Spleen (tissue), 11 donors: Measurements from ENCODE around the gene CTXN1. TPM values are rescaled to one million over a fixed set of nuclear protein-coding genes. Genes with fewer than 3 reads are reported as not detected.
"Not testable (repeated sequence)": the region's sequence is repeated elsewhere in the genome, so short reads cannot be mapped to it uniquely, and the experiment has no call there.

Source experiments
- DNase-seq: peaks from one replicate; pipeline ENCODE4 v3.0.0-alpha.2; 2020
- H3K27ac ChIP-seq, 8 donors: fragments of 200-600 bp; sonication (generic) in 7 of 8; 1 replicate in 4 of 8; 2 replicates in 4 of 8; pipeline versions ENCODE4 v1.5.0 to v1.8.0; 2016 to 2021; ENCODE audit warnings: inconsistent platforms in 4 of 8, mild to moderate bottlenecking in 4 of 8, moderate library complexity in 1 of 8
- H3K27me3 ChIP-seq, 7 donors: fragments of 200-600 bp; sonication (generic) in 6 of 7; replicated peaks in 1 of 7; 1 replicate in 4 of 7; 2 replicates in 3 of 7; pipeline versions ENCODE4 v1.5.0 to v1.8.0; 2016 to 2021; ENCODE audit warnings: inconsistent platforms in 3 of 7, mild to moderate bottlenecking in 1 of 7
- H3K36me3 ChIP-seq, 6 donors: fragments of 200-600 bp; sonication (generic) in 5 of 6; 1 replicate in 4 of 6; 2 replicates in 2 of 6; pipeline versions ENCODE4 v1.5.0 to v1.8.0; 2016 to 2021; ENCODE audit warnings: inconsistent platforms in 2 of 6
- H3K4me1 ChIP-seq, 6 donors: fragments of 200-600 bp; sonication (generic) in 5 of 6; 1 replicate in 3 of 6; 2 replicates in 3 of 6; pipeline versions ENCODE4 v1.5.0 to v1.8.0; 2016 to 2021; ENCODE audit warnings: inconsistent platforms in 3 of 6
- H3K4me3 ChIP-seq, 8 donors: fragments of 200-600 bp; sonication (generic) in 7 of 8; 1 replicate in 4 of 8; 2 replicates in 4 of 8; pipeline versions ENCODE4 v1.5.0 to v1.8.0; 2016 to 2021; ENCODE audit warnings: inconsistent platforms in 4 of 8, mild to moderate bottlenecking in 4 of 8, moderate library complexity in 2 of 8
- H3K9me3 ChIP-seq, 8 donors: fragments of 200-600 bp; sonication (generic) in 7 of 8; 1 replicate in 4 of 8; 2 replicates in 4 of 8; pipeline versions ENCODE4 v1.5.0 to v1.8.0; 2016 to 2021; ENCODE audit warnings: inconsistent platforms in 4 of 8
- CTCF ChIP-seq, 11 experiments: fragments of 200-600 bp in 7 of 11; fragments of 450-650 bp in 4 of 11; sonication (generic) in 4 of 11; IDR thresholded peaks in 8 of 11; conservative IDR thresholded peaks in 3 of 11; 1 replicate in 7 of 11; 2 replicates in 4 of 11; pipeline versions ENCODE4 v1.4.0 to v1.8.0; 2016 to 2021; ENCODE audit warnings: antibody characterized with exemption in 11 of 11, inconsistent platforms in 4 of 11, mild to moderate bottlenecking in 1 of 11
- POLR2A ChIP-seq, 3 donors: fragments of 450-650 bp; IDR thresholded peaks; one replicate each; pipeline ENCODE4 v1.5.1; 2017; ENCODE audit warnings: antibody characterized with exemption in 3 of 3, mild to moderate bottlenecking in 1 of 3
- POLR2AphosphoS5 ChIP-seq, 3 donors: sonication (generic); formaldehyde crosslinking; IDR thresholded peaks; one replicate each; pipeline ENCODE4 v1.5.1; 2017; ENCODE audit warnings: antibody characterized with exemption in 3 of 3
- WGBS, 5 donors: extraction: QIAGEN DNeasy Blood & Tissue Kit in 3 of 5; methylation state at CpG; one replicate each; pipeline versions ENCODE4 v1.1.5 to v1.1.7; 2013 to 2018; 5-methylcytosine and 5-hydroxymethylcytosine counted together
- intact Hi-C: fragments of 100-400 bp; cut with DNase I; formaldehyde crosslinking; loops from one replicate; pipeline ENCODE4 v1.15.0; 2023; ENCODE audit warnings: low total_unique reads
- polyA plus RNA-seq, 3 donors: library from polyadenylated mRNA; stranded (reverse); fragments of 200-250 nt; gene quantifications; one replicate each; pipeline ENCODE4 v1.2.1, GENCODE V29; 2013
- total RNA-seq, 7 donors: library from RNA; depleted of rRNA in 3 of 7; stranded (reverse); fragments of >200 nt in 3 of 7; fragmentation: NEBNext Ultra II Directional in 4 of 7; extraction: Animal tissue kit (Norgen Biotek cat#: 25700) in 4 of 7; gene quantifications; one replicate each; pipeline versions ENCODE4 v1.1.0 to v1.2.1, GENCODE V29; 2016 to 2021
- donor health status: healthy with polysubstance abuse.
- donor health status: DM: no; HTN: no; CAD: no; lungs with moderate emphysema.
- donor health status: DM: no; HTN: no; CAD: no.
- donor health status: Bipolar disorder and iron deficiency.
- donor health status: healthy.
- donor health status: DM: no; HTN: no; CAD: no.
- donor health status: DM: yes; HTN: yes; CAD: no.

CTXN1 gene
- total and polyA plus RNA-seq, 10 donors: 0.11 to 4.4 (median 2.0) TPM

- Histone ChIP-seq H3K27ac (no peak overlapping the region), H3K4me1 (peaks cover 0 to 7% (median 0%) of the 10 kb centered on the region in 6 donors), H3K9me3 (no peaks in the 10 kb centered on the region), H3K36me3 (peaks cover 5 to 94% (median 71%) of the 10 kb centered on the region in 6 donors), H3K4me3 (no peak overlapping the region), H3K27me3 (no peaks in the 10 kb centered on the region)
- intact Hi-C loops: no loop called here
- TF ChIP-seq CTCF (IDR thresholded peaks at IDR 0.05 in 8 of 11, conservative IDR thresholded peaks at IDR 0.05 in 3 of 11) (no peak), POLR2AphosphoS5 (IDR thresholded peaks at IDR 0.05) (peak in 1 of 3 donors; percentile 38), POLR2A (IDR thresholded peaks at IDR 0.05) (no peak)
- no peak for DNase-seq
- WGBS, 5 donors: 89 to 93% (median 92%) methylated on average over 17 to 22 of the region's 22 CpGs
These were observed 36.8 kb upstream of the CTXN1 start for GRCh38 chr19:7962644-7963268.

GRCh38 chr19:7961920-7962626 is 36.1 kb upstream of the CTXN1 start:
- H3K4me3 ChIP-seq: no peak overlapping the region
- no peak overlapping the region for H3K27ac ChIP-seq
- 84 to 93% (median 89%) methylated on average over 13 of the region's 13 CpGs for WGBS, 5 donors
- intact Hi-C loops: no loop called here
- H3K9me3 ChIP-seq: no peaks in the 10 kb centered on the region
- peaks cover 5 to 92% (median 65%) of the 10 kb centered on the region in 6 donors for H3K36me3 ChIP-seq
- no peak for TF ChIP-seq POLR2A (IDR thresholded peaks at IDR 0.05)
- TF ChIP-seq CTCF (IDR thresholded peaks at IDR 0.05 in 8 of 11, conservative IDR thresholded peaks at IDR 0.05 in 3 of 11): no peak
- TF ChIP-seq POLR2AphosphoS5 (IDR thresholded peaks at IDR 0.05): no peak
- H3K27me3 ChIP-seq: no peaks in the 10 kb centered on the region
- DNase-seq: no peak
- peaks cover 0 to 7% (median 0%) of the 10 kb centered on the region in 6 donors for H3K4me1 ChIP-seq

- H3K4me3 ChIP-seq, H3K4me1 ChIP-seq, H3K9me3 ChIP-seq, intact Hi-C loops, H3K27me3 ChIP-seq, DNase-seq, H3K27ac ChIP-seq: not testable (repeated sequence)
- H3K36me3 ChIP-seq: peaks cover 5 to 87% (median 55%) of the 10 kb centered on the region in 6 donors
- 91 to 96% (median 93%) methylated on average over 4 of the region's 4 CpGs for WGBS, 5 donors
These were observed 35.1 kb upstream of the CTXN1 start for GRCh38 chr19:7961082-7961481.

- Histone ChIP-seq H3K27me3 (no peaks in the 10 kb centered on the region), H3K9me3 (no peaks in the 10 kb centered on the region), H3K27ac (no peak overlapping the region), H3K4me3 (no peak overlapping the region), H3K36me3 (peaks cover 5 to 68% (median 37%) of the 10 kb centered on the region in 6 donors), H3K4me1 (no peaks in the 10 kb centered on the region)
- no peak for DNase-seq
- TF ChIP-seq CTCF (IDR thresholded peaks at IDR 0.05 in 8 of 11, conservative IDR thresholded peaks at IDR 0.05 in 3 of 11): no peak
- TF ChIP-seq POLR2A (IDR thresholded peaks at IDR 0.05): no peak
- no peak for TF ChIP-seq POLR2AphosphoS5 (IDR thresholded peaks at IDR 0.05)
- intact Hi-C loops: no loop called here
- 30 to 39% (median 33%) methylated on average over 6 of the region's 6 CpGs for WGBS, 5 donors
These were observed 33.3 kb upstream of the CTXN1 start for GRCh38 chr19:7959211-7959610.
